C4-2B (cell line): ENCODE measurements around the gene ARSB.

Source experiments
- ZFX ChIP-seq: fragments of 450-650 bp; IDR thresholded peaks from 2 replicates; pipeline ENCODE4 v1.6.1; 2017
- TF ChIP-seq, protein P1 (sequence below): fragments of 450-650 bp; conservative IDR thresholded peaks from 2 replicates; pipeline ENCODE4 v1.5.1; 2017; ENCODE audit warnings: mild to moderate bottlenecking

DNA sequence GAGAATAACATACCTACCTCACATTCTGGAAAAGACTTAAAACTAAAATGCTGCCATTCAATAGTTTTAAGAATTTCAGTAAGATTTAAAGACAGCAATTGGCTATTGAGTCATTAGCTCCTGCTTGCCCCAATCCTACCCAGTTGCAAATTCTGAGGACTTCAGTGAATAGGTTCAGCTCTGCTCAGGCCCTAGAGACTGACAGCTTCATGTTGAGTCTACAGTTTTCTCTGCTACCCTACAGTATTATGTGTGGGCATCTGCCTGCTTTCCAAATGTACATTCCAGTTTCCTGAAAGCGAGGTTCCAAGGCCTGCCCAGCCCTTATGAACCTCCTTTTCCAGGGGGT lies 61.5 kb downstream of the ARSB start:
- TF ChIP-seq, protein P1, sequence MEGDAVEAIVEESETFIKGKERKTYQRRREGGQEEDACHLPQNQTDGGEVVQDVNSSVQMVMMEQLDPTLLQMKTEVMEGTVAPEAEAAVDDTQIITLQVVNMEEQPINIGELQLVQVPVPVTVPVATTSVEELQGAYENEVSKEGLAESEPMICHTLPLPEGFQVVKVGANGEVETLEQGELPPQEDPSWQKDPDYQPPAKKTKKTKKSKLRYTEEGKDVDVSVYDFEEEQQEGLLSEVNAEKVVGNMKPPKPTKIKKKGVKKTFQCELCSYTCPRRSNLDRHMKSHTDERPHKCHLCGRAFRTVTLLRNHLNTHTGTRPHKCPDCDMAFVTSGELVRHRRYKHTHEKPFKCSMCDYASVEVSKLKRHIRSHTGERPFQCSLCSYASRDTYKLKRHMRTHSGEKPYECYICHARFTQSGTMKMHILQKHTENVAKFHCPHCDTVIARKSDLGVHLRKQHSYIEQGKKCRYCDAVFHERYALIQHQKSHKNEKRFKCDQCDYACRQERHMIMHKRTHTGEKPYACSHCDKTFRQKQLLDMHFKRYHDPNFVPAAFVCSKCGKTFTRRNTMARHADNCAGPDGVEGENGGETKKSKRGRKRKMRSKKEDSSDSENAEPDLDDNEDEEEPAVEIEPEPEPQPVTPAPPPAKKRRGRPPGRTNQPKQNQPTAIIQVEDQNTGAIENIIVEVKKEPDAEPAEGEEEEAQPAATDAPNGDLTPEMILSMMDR: no peak
- no peak for TF ChIP-seq ZFX
